Measurements from ENCODE around the gene PARD3.

Gene PARD3

GRCh38 chr10:34723750-34724149 is 91.3 kb downstream of the PARD3 start:
- Histone ChIP-seq H3K36me3 (ENCODE audit: control insufficient read depth, insufficient read depth, low read length) (no peaks in the 10 kb centered on the region), H3K4me3 (replicated peaks; ENCODE audit: low read depth, low read length) (no peak overlapping the region), H3K27me3 (replicated peaks; ENCODE audit: control insufficient read depth, insufficient read depth, low read length) (no peaks in the 10 kb centered on the region)
- peak; percentile 29 for TF ChIP-seq CTCF (IDR thresholded peaks at IDR 0.05; ENCODE audit: insufficient read depth, low read length, poor library complexity, severe bottlenecking)
- DNase-seq (ENCODE audit: extremely low read depth, insufficient read length) = no peak

- DNase-seq (ENCODE audit: extremely low read depth, insufficient read length) = no peak
- H3K36me3 ChIP-seq (ENCODE audit: control insufficient read depth, insufficient read depth, low read length) = no peaks in the 10 kb centered on the region
- H3K27me3 ChIP-seq (replicated peaks; ENCODE audit: control insufficient read depth, insufficient read depth, low read length) = no peaks in the 10 kb centered on the region
- TF ChIP-seq CTCF (IDR thresholded peaks at IDR 0.05; ENCODE audit: insufficient read depth, low read length, poor library complexity, severe bottlenecking) = no peak
- no peak overlapping the region for H3K4me3 ChIP-seq (replicated peaks; ENCODE audit: low read depth, low read length)
Observed at GRCh38 chr10:34722404-34722803, 92.7 kb downstream of the PARD3 start.

GRCh38 chr10:34721208-34721840 is 93.8 kb downstream of the PARD3 start:
- no peak for DNase-seq (ENCODE audit: extremely low read depth, insufficient read length)
- no peaks in the 10 kb centered on the region for H3K36me3 ChIP-seq (ENCODE audit: control insufficient read depth, insufficient read depth, low read length)
- H3K4me3 ChIP-seq (replicated peaks; ENCODE audit: low read depth, low read length) = no peak overlapping the region
- H3K27me3 ChIP-seq (replicated peaks; ENCODE audit: control insufficient read depth, insufficient read depth, low read length) = no peaks in the 10 kb centered on the region
- TF ChIP-seq CTCF (IDR thresholded peaks at IDR 0.05; ENCODE audit: insufficient read depth, low read length, poor library complexity, severe bottlenecking) = no peak

- no peak for TF ChIP-seq CTCF (IDR thresholded peaks at IDR 0.05; ENCODE audit: insufficient read depth, low read length, poor library complexity, severe bottlenecking)
- no peak for DNase-seq (ENCODE audit: extremely low read depth, insufficient read length)
- Histone ChIP-seq H3K36me3 (ENCODE audit: control insufficient read depth, insufficient read depth, low read length) (no peaks in the 10 kb centered on the region), H3K27me3 (replicated peaks; ENCODE audit: control insufficient read depth, insufficient read depth, low read length) (no peaks in the 10 kb centered on the region), H3K4me3 (replicated peaks; ENCODE audit: low read depth, low read length) (no peak overlapping the region)
Observed at GRCh38 chr10:34719746-34720145, 95.3 kb downstream of the PARD3 start.

GRCh38 chr10:34719328-34719727 is 95.8 kb downstream of the PARD3 start:
- H3K36me3 ChIP-seq (ENCODE audit: control insufficient read depth, insufficient read depth, low read length) = no peaks in the 10 kb centered on the region
- H3K4me3 ChIP-seq (replicated peaks; ENCODE audit: low read depth, low read length) = no peak overlapping the region
- H3K27me3 ChIP-seq (replicated peaks; ENCODE audit: control insufficient read depth, insufficient read depth, low read length) = no peaks in the 10 kb centered on the region
- no peak for DNase-seq (ENCODE audit: extremely low read depth, insufficient read length)
- TF ChIP-seq CTCF (IDR thresholded peaks at IDR 0.05; ENCODE audit: insufficient read depth, low read length, poor library complexity, severe bottlenecking) = no peak

- DNase-seq (ENCODE audit: extremely low read depth, insufficient read length) = no peak
Observed at GRCh38 chr10:34717429-34717828, 97.7 kb downstream of the PARD3 start.

More at GRCh38 chr10:34717429-34717828, 97.7 kb downstream of the PARD3 start:
- no peaks in the 10 kb centered on the region for H3K27me3 ChIP-seq (replicated peaks; ENCODE audit: control insufficient read depth, insufficient read depth, low read length)
- no peak for TF ChIP-seq CTCF (IDR thresholded peaks at IDR 0.05; ENCODE audit: insufficient read depth, low read length, poor library complexity, severe bottlenecking)
- H3K4me3 ChIP-seq (replicated peaks; ENCODE audit: low read depth, low read length) = no peak overlapping the region
- no peaks in the 10 kb centered on the region for H3K36me3 ChIP-seq (ENCODE audit: control insufficient read depth, insufficient read depth, low read length)

All from GM06990 (cell line).